Stomach smooth muscle (tissue), 2 donors: Measurements from ENCODE around the gene BTBD1.
"Not testable (repeated sequence)": the region's sequence is repeated elsewhere in the genome, so short reads cannot be mapped to it uniquely, and the experiment has no call there.

Experiments used
- H3K27ac ChIP-seq: one replicate; pipeline ENCODE4 v1.7.0; 2013; ENCODE audit warnings: mild to moderate bottlenecking, low read length, inconsistent platforms
- H3K27me3 ChIP-seq, 2 donors: one replicate each; pipeline ENCODE4 v1.7.0; 2013; ENCODE audit warnings: low read length in 2 of 2; ENCODE audit not compliant: insufficient read depth in 2 of 2, control insufficient read depth in 1 of 2
- H3K36me3 ChIP-seq, 2 donors: one replicate each; pipeline ENCODE4 v1.7.0; 2013; ENCODE audit warnings: low read length in 2 of 2; ENCODE audit not compliant: control insufficient read depth in 2 of 2, insufficient read depth in 2 of 2
- H3K4me1 ChIP-seq: one replicate; pipeline ENCODE4 v1.7.0; 2013; ENCODE audit warnings: low read length; ENCODE audit not compliant: control insufficient read depth, insufficient read depth
- H3K4me3 ChIP-seq, 2 donors: one replicate each; pipeline ENCODE4 v1.7.0; 2013; ENCODE audit warnings: low read length in 2 of 2
- H3K9ac ChIP-seq, 2 donors: one replicate each; pipeline ENCODE4 v1.7.0; 2013; ENCODE audit warnings: low read length in 2 of 2, mild to moderate bottlenecking in 1 of 2
- H3K9me3 ChIP-seq, 2 donors: one replicate each; pipeline ENCODE4 v1.7.0; 2013; ENCODE audit warnings: low read length in 2 of 2; ENCODE audit not compliant: control insufficient read depth in 2 of 2
- donor health status: healthy.
- donor health status: Pancreatic carcinoma.

Gene BTBD1

GRCh38 chr15:83015361-83015760, 51.7 kb downstream of the BTBD1 start:
- Histone ChIP-seq H3K4me1 (peaks cover 16% of the 10 kb centered on the region), H3K9ac (no peak overlapping the region), H3K9me3 (no peaks in the 10 kb centered on the region), H3K27me3 (no peaks in the 10 kb centered on the region), H3K4me3 (no peak overlapping the region), H3K27ac (no peak overlapping the region), H3K36me3 (peaks cover 17 to 20% of the 10 kb centered on the region in 2 donors)

- Histone ChIP-seq H3K4me3 (no peak overlapping the region), H3K9me3 (no peaks in the 10 kb centered on the region), H3K27me3 (no peaks in the 10 kb centered on the region), H3K36me3 (peaks cover 15% of the 10 kb centered on the region in 2 donors), H3K4me1 (peaks cover 18% of the 10 kb centered on the region), H3K27ac (no peak overlapping the region), H3K9ac (no peak overlapping the region)
Measured at GRCh38 chr15:83014205-83014653, 52.8 kb downstream of the BTBD1 start.

GRCh38 chr15:83012636-83013035, 54.4 kb downstream of the BTBD1 start:
- H3K27ac ChIP-seq: no peak overlapping the region

GRCh38 chr15:83012076-83012426, 55.0 kb downstream of the BTBD1 start:
- H3K9ac ChIP-seq: peak overlapping the region; percentile 84 to 90
- no peaks in the 10 kb centered on the region for H3K9me3 ChIP-seq
- peaks cover 16 to 17% of the 10 kb centered on the region in 2 donors for H3K36me3 ChIP-seq
- H3K4me3 ChIP-seq: peak overlapping the region; percentile 98 to 99
- peaks cover 18% of the 10 kb centered on the region for H3K4me1 ChIP-seq
- peak overlapping the region; percentile 71 for H3K27ac ChIP-seq
- H3K27me3 ChIP-seq: no peaks in the 10 kb centered on the region

More at GRCh38 chr15:83012636-83013035, 54.4 kb downstream of the BTBD1 start:
- Histone ChIP-seq H3K4me3 (peak overlapping the region in 1 of 2 donors; percentile 99), H3K9me3 (no peaks in the 10 kb centered on the region), H3K9ac (peak overlapping the region in 1 of 2 donors; percentile 84), H3K4me1 (peaks cover 18% of the 10 kb centered on the region), H3K27me3 (no peaks in the 10 kb centered on the region), H3K36me3 (peaks cover 13 to 17% of the 10 kb centered on the region in 2 donors)

- Histone ChIP-seq H3K4me3 (peak within 1 kb of the TSS; percentile 98 to 99), H3K27me3 (no peaks in the 10 kb centered on the region), H3K36me3 (peaks cover 17 to 20% of the 10 kb centered on the region in 2 donors), H3K27ac (peak within 1 kb of the TSS; percentile 71), H3K4me1 (peaks cover 18% of the 10 kb centered on the region), H3K9me3 (no peaks in the 10 kb centered on the region), H3K9ac (peak within 1 kb of the TSS; percentile 84 to 90)
Measured at GRCh38 chr15:83011271-83012075, 55.6 kb downstream of the BTBD1 start, which contains the start of gene C15orf40. Gene C15orf40 (minus strand): TSS chr15:83011639. CDS start chr15:83011607, 32 bp downstream.

GRCh38 chr15:83010709-83011270, 56.3 kb downstream of the BTBD1 start:
- Histone ChIP-seq H3K9me3 (no peaks in the 10 kb centered on the region), H3K4me1 (peaks cover 18% of the 10 kb centered on the region), H3K27me3 (no peaks in the 10 kb centered on the region), H3K27ac (peak overlapping the region; percentile 71), H3K9ac (peak overlapping the region; percentile 84 to 90), H3K4me3 (peak overlapping the region; percentile 98 to 99), H3K36me3 (peaks cover 17 to 21% of the 10 kb centered on the region in 2 donors)

GRCh38 chr15:83000672-83001031, 66.4 kb downstream of the BTBD1 start:
- peak overlapping the region; percentile 70 for H3K27ac ChIP-seq
- not testable (repeated sequence) for H3K4me3 ChIP-seq, H3K4me1 ChIP-seq, H3K27me3 ChIP-seq, H3K36me3 ChIP-seq, H3K9me3 ChIP-seq
- H3K9ac ChIP-seq: peak overlapping the region in 1 of 2 donors; percentile 76

GRCh38 chr15:82999905-83000671, 67.0 kb downstream of the BTBD1 start:
- H3K27ac ChIP-seq: peak overlapping the region; percentile 70
- no peaks in the 10 kb centered on the region for H3K27me3 ChIP-seq
- peak overlapping the region; percentile 12 to 72 for H3K4me3 ChIP-seq
- H3K9me3 ChIP-seq: no peaks in the 10 kb centered on the region
- no peaks in the 10 kb centered on the region for H3K36me3 ChIP-seq
- H3K4me1 ChIP-seq: peaks cover 8% of the 10 kb centered on the region
- H3K9ac ChIP-seq: peak overlapping the region; percentile 36 to 76

GRCh38 chr15:82999426-82999825, 67.6 kb downstream of the BTBD1 start:
- Histone ChIP-seq H3K9ac (peak overlapping the region in 1 of 2 donors; percentile 76), H3K4me1 (peaks cover 8% of the 10 kb centered on the region), H3K9me3 (no peaks in the 10 kb centered on the region), H3K27me3 (no peaks in the 10 kb centered on the region), H3K4me3 (no peak overlapping the region), H3K27ac (no peak overlapping the region), H3K36me3 (no peaks in the 10 kb centered on the region)

- Histone ChIP-seq H3K4me3 (no peak overlapping the region), H3K27ac (no peak overlapping the region), H3K9me3 (no peaks in the 10 kb centered on the region), H3K27me3 (no peaks in the 10 kb centered on the region), H3K4me1 (peaks cover 8% of the 10 kb centered on the region), H3K9ac (no peak overlapping the region), H3K36me3 (no peaks in the 10 kb centered on the region)
Measured at GRCh38 chr15:82995938-82996337, 71.1 kb downstream of the BTBD1 start.
